HG02798 (cell line): ENCODE measurements around the gene KIAA0513.

ENCODE experiments used
- ATAC-seq: cut with Tn5 transposase; IDR thresholded peaks from one replicate; pipeline ENCODE4 v1.9.1; 2021; ENCODE audit warnings: mild to moderate bottlenecking; ENCODE audit not compliant: unreplicated experiment, poor library complexity

KIAA0513 gene

DNA sequence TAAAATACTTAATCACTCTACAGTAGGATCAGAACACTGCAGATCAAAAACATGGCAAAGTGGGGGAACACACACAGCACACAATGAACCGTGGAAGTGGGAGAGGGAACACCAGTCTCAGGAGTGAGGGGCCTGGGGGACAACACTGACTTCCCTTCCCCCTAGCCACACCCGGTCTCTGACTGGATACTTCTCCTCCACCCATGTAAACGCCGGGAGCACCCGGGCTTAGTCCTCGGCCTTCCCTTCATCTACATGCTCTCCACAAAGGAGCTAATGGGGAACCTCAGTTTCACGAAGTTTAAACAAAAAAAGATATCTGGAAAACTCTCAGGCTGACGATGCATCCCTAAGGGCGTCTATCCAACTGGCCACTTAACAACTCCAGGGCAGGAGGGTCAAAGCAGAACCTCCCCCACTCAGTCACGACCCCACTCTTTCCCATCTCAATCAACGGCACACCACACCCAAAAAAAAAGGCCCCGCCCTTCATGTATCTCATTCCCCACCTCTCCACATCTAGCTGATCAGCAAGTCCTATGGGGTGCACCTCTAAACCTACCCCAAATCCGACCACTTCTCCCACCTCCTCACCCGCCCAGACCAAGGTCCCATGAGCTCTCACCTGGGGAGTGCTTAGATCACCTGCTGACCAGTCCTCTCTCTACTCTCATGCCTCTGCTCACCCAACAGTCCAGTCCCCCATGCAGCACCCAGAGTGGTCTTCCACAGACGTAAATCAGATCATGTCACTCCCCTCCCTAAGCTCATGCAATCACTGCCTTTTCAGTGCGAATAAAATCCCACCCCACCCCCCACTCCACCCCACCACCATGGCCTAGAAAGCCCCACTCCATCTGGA, 23.6 kb upstream of the KIAA0513 start:
- no peak for ATAC-seq

DNA sequence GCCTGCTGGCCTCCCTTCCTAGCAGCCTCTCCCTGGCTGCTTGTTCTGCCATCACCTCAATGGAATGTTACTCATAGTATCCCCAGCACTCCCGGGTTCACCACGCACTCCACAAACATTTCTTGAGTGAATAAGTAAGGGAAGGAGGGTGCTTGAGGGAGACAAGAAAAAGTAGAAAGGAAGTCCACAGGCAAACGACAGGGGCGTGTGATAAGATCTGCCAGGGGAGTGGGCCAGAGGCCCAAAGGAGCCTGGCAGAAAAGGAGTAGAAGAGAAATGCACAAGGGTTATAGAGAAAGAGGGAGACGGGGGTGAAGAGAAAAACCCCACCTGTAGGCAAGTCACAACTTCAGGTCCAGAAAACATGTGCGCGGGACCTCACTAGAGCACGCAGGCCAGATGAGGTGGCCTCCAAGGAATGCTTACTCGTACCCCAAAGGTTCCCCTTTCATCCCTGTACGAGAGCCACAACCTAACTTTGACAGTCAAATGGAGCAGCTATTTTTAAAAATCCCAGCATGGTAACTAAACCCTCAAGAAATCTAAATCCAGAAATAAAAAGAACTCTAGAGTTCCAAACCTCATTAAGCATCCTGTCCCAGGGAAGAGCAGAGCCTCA, 22.9 kb upstream of the KIAA0513 start:
- no peak for ATAC-seq

GRCh38 chr16:85005285-85006069, 22.1 kb upstream of the KIAA0513 start:
- ATAC-seq: no peak

GRCh38 chr16:85006639-85007038, 21.0 kb upstream of the KIAA0513 start:
- ATAC-seq: no peak

DNA sequence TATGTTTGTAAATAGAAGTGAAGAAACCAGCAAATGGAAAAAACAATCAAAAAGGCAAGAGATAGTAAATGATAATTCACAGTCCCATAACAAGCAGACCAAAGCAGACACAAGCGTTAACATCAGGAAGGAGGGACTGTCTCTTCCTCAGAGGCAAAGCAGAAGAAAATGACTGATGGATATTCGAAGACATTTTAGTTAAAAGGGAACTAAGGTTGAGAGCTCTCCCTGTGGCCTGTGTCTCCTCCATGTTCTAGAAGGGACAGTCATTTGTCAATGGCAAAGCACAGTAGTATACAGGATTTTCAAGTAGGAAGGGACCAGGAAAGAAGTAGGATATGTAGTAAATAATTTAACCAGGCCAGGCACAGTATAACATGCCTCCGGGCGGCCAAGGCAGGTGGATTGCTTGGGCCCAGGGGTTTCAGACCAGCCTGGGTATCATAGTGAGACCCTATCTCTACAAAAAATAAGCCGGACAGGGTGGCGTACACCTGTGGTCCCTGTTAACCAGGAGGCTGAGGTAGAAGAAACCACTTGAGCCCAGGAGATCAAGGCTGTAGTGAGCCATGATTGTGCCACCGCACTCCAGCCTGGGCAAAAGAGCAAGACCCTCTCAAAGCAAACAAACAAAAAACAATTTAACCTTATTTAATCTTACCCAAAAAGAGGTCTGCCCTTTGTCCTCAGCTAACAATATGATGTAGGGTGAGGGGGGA, 19.9 kb upstream of the KIAA0513 start:
- no peak for ATAC-seq

- ATAC-seq: no peak
Measured at GRCh38 chr16:85008271-85008670, 19.3 kb upstream of the KIAA0513 start.

DNA sequence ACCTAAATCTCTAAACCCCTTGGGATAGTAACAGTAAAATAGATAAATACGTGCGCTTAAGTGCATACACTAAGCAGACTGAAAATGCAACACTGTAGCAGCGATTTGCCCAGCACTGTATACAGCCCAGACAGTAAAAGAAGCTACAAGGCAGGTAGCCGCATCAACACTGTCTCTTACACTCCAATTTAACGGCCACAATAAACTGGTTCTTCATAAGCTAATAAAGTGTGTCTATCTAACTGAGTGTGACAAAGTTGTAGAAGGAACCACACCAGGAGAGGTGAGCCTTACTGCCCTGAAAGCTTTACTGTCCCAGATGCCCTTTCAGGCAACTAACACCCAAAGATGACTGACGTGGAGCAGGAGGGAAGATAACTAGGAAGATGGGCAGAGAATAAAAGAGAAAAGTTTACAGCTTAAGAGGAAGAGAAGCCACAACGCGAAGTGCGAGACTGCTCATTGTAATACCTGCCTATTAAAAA, 17.1 kb upstream of the KIAA0513 start:
- peak; percentile 2 for ATAC-seq

DNA sequence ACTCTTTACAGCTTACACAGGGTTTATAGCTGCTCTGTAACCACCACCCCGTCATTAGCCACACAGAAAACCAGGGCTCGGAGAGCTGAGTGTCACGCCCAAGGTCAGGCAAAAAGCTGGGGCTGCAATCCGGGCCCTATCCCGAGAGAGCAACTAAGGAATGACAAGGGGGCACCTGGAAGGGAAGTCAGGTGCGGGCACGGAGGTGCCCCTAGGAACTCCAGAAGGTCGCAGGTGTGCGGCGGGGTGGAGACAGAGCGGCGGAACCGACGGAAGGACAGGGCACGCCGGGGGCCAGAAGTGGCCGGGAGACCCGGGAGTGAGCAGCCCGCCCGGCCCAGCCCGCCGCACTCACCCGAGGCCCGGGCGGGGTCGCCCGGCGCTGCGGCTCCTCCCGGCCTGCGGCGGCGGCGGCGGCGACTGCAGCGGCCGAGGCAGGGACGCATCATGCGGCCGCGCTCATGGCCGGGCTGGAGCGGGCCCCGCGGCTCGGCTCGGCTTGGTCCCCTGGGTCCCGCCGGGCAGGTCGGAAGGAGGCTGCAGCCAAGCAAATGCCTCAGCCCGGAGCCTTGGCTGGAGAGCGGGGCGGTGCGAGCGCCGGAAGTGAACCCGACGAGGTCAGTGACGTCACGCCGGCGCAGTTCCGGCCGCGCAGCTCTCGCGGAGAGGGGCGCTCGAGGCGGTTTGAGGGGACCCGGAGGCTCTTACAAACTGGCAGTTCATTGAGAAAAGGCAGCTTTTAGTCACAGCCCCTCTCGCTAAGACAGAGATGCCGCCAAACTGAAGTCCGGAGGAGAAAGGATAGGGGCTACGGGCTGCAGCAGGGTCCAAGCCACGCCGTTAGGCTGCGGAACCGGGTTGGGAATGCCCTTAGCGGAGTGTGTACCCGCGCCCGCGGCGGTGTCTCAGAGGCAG, 16.4 kb upstream of the KIAA0513 start, which contains the start of gene ZDHHC7:
ZDHHC7 (minus strand) TSS at position 605 of the 915 bp plus-strand sequence. CDS start 20,917 bp downstream, outside the sequence.
- ATAC-seq: peak; percentile 95

DNA sequence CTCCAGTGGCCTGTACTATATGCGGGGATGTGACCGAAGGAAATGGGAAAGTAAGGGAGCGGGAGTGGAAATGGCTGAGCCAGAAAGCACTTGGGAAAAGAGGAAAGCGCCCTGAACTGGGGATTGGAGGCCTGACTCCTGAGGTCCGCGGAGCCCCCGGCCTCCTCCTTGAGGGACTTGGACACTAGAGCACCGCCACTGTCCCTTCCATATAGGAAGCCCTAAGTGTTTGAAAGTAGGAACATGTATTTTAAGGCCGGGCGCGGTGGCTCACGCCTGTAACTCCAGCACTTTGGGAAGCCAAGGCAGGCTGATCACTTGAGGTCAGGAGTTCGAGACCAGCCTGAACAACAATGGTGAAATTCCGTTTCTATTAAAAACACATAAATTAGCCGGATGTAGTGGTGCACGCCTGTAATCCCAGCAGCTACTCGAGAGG, 15.7 kb upstream of the KIAA0513 start:
- ATAC-seq: no peak

- no peak for ATAC-seq
Measured at GRCh38 chr16:85014311-85014710, 13.3 kb upstream of the KIAA0513 start.

- no peak for ATAC-seq
Measured at GRCh38 chr16:85015481-85016187, 12.0 kb upstream of the KIAA0513 start.

- ATAC-seq: peak; percentile 71
Measured at GRCh38 chr16:85017151-85017550, 10.4 kb upstream of the KIAA0513 start.

DNA sequence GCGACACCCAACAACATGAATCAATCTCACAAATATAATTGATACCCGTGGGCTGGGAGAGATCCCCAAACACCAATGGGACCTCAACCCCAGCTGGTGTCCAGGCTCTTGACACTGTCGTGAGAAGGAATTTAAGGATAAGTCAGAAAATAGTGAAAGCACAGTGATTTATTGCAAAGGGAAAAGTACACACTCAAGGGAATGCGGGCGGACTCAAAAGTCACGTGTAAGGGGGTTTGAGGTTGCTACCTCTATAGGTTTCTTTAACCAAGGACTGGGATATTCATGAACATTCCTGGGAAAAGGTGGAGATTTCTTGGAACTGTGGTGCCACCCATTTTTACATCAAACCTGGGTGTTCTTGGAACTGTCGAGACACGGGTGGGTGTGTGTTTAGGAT, 10.0 kb upstream of the KIAA0513 start:
- ATAC-seq: no peak

DNA sequence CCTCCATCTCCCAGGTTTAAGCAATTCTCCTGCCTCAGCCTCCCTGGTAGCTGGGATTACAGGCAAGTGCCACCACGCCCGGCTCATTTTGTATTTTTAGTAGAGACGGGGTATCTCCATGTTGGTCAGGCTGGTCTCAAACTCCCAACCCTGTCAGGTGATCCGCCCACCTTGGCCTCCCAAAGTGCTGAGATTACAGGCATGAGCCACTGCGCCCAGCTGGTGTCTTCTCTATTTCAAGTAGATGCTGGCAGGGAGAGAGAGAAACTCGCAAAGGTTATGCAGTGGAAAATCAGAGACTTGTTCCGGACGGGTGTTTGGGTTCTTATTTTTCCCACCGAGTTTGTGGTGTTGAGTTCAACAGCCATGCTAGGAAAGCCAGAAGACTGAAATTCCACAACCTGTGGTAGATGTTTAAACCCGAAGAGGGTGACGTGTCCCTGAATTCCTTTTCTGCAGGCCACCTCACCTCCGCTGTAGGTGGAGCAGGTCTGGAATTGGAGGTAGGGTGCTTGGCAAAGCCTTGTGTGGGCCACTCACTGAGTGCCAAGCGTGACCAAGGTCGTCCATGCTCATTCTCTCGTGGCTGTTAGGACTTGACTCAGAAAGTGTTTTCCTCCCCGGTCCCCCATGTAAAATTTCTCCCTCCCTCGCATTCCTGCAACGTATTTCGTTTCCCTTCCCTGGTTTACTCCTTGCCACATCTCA, 8.9 kb upstream of the KIAA0513 start:
- ATAC-seq: no peak

- ATAC-seq: no peak
Measured at GRCh38 chr16:85019659-85020245, 7.8 kb upstream of the KIAA0513 start.

- no peak for ATAC-seq
Measured at GRCh38 chr16:85025781-85026653, 1.6 kb upstream of the KIAA0513 start.
